HG02943 (cell line): ENCODE measurements around the gene CDH22.

Source experiments
- ATAC-seq: cut with Tn5 transposase; IDR thresholded peaks from one replicate; pipeline ENCODE4 v1.9.1; 2021; ENCODE audit warnings: mild to moderate bottlenecking, low read depth, moderate library complexity; ENCODE audit not compliant: unreplicated experiment

CDH22 gene

DNA sequence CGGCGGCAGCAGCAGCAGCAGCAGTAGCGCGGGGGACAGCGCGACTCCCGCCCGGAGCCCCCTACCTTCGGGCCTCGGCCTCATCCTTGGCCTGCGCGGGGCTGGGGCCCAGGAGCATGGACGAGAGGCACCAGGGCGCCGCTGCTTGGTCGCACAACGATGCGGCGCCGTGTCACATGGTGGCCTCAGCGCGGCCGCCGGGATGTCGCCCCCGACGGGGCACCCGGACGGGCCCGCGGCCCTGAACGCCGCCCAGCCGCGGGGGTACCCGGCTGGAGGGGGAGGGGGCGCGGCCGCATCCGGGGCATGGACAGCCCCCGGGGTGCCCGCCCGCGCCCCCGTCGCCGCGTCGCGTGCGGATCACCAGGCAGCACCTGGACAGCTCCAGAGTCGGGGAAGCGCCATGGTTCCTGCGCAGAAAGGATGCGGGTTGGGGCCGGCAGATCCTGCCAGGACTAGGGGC lies 57.1 kb downstream of the CDH22 start:
- ATAC-seq: no peak

DNA sequence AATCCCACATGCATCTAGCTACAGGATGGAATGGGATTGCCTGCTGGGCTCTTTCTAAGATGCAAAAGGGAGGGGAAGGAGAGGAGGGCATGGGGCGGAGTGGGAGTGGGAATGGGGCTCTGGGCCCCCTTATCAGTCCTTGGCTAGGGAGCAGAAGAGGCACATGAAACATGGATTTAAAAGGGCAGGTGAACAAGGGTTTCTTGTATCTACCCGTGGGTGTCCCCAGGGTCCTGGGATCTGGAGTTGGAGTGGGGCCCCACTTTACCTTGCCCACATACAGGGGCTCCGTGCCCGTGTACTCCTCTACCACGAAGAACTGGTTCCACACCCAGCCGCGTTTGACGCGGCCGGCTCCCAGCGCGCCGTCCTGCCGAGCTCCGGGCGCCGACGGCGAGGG lies 57.5 kb downstream of the CDH22 start:
- ATAC-seq: no peak

DNA sequence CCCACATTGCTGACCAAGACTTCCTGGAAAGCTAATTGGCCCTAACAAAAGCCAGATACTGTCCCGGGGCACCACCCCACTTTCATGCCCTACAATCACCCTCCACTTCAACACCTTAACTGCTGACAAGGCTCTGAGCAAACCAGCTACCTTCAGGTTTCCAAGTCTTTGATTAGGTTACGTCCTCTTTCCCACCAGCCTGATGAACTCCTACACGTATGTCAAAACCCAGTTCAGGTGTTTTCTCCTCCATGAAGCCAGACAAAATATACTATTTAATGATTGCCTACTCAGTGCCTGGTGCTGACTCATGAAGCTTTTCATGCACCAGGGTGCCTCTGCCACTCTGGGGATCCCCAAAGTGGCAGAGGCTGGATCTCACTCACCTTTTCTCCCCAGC lies 58.6 kb downstream of the CDH22 start:
- no peak for ATAC-seq

DNA sequence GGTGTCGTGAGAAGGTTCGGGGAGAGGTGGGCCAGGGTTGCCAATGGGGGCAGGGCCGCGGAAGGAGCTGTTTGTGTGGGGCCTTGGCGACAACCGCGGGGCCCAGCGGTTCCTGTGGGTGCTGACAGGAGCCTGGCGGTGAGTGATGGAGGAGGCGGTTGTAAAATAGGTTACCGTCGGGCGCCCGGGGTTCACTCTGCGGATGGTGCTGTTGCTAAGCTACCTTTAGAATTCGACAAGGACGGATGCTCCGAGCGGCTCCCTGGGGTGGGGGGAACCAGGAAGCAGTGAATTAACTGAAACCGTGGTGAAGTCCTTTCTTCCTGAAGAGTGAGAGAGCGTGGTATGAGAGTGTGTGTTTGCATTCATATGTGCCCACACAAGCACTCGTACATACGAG lies 61.7 kb downstream of the CDH22 start:
- no peak for ATAC-seq

DNA sequence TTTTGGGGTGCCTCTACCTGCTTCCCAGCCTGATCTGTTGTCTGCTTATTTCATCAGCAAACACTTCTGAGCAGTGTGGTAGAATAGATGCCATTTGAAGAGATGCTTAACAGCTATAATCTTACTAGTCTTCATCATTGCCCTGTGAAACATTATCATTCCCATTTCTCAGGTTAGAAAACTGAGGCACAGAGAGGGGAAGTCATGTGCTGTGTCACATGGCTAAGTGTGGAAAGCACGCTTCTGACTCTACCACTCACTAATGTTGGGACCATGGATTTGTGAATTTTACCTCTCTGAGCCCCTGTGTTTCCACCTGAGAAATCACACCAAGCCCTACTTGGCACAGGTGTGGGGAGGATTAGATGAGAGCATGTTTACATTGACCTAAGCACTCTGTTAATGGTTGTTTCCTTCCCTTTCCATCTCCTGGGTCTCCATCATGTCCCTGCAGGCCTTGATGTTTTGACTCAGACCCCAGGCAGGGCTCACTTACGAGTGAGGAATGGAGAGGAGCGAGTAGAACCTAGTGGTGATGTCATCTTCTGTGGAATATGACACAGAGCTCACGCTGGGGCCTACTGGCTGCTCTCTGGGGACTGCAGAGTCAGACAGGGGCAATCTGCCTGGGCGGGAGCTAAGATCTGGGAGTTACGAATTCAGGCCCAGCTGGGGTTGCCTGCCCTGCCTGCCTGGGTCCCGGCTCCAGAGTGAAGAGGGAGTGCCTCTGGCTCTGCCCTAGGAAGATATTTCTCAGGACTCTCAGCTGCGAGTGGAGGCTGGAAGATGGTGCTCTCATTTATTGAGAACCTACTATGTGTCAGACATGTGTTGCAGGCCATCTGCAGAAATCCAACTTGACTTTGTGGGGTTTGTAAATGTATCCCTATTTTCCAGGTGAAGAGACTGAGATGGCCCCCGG lies 64.3 kb downstream of the CDH22 start:
- ATAC-seq: no peak

DNA sequence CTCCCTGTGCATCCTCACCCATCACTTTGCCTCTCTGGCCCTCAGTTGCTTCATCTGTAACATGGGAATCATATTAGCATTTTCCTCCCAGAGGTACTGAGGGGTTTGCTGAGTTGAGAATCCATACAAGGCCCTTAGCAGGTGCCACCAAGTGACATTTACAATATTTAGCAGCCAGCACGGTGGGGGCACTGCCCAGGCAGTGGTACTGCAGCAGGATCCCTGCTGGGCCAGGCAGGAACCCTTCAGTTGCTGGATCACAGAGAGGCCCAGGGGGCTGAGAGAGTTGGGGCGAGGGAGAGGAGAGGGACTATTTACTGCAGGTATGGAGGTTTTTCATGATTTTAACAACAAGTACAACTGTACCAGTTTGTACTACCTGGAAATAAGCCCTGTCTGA lies 65.9 kb downstream of the CDH22 start:
- ATAC-seq: no peak

DNA sequence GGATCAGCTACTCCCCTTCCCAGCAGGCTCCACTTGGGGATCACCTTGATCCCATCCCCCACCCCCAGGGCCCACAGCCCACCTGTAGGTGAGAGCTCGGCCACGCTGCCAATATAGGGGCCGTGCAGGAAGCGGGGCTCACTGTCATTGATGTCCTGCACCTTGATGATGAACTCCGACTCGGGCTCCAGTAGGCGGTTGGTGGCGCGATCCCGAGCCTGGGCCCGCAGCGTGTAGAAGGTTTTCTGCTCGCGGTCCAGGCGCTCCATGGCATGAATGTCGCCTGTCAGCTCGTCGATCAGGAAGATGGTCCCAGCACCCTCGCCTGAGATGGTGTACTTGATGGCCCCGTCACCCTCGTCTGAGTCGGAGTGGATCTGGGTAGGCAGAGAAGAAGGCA lies 67.4 kb downstream of the CDH22 start:
- ATAC-seq: no peak

DNA sequence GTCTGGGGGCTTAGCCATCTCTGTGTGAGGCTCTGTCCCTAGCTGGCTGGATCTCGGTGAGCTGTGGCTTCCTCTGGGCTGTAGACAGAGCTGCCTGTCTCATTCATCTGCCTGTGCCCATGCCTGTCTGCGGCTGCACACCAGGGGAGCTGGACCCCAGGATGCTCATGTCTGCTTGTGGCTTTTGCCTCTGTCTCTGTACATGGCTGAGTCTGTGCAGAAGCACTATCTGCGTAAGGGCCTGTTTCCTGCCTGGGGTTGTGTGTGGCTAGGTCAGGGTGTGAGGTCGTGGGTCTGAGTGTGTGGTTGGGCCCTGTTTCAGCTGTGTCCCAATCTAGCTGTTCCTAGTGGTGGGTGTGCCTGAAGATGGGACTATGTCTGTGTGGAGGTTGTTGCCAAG lies 68.2 kb downstream of the CDH22 start:
- no peak for ATAC-seq

DNA sequence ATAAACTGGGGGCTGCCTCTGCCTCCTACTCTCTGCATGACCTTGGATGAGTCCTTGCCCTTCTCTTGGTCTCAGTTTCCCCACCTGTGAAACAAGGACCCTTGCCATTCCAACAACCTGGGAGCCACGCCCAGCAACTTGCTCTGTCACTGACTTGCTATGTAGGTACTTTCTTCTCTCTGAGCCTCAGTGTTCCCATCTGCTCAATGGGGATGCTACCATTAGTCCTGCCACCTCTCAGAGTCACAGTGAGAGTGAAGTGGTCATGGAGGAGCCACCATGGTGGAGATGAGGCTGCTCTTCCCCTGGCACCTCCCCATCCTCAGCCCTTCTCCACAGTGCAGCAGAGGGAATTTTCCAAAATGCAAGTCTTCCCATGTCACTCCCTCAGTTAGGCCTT lies 70.6 kb downstream of the CDH22 start:
- ATAC-seq: no peak

DNA sequence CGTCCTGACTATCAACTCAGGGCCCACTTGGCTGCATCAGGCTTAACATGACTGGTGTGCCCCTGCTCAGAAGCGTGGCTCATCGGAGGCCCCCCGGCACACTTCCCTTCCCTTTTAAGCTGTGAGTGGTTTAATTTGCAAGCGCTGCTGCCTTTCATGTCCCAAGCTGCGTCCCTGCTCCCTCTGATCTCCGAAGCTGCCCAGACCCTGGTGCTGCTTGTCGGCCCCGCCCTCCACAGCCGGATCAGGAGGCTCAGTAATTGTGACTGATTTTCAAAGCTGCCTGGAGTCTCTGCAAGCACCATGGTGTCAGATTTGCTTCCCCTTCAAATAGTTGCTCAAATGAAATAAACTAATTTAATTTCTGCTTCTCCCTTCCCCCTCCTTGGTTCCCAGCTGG lies 71.1 kb downstream of the CDH22 start:
- ATAC-seq: no peak

DNA sequence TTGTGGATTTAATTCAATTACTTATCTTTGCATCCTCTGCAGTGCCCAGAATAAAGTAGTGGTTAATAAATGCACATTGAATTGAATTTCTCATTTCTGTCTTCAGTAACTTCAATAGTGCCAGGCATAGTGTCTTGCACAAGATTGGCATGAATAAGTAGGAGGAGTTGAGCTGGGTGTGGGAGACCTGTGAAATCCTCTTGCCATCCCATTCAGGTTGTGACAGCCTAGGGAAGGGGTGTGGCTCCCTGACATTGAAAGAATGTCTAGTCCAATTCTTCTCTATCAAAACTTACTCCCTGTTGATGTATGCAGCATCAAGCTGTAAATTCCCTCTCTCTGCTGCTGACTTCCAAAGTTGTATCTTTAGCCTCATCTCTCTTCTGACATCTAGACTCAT lies 73.2 kb downstream of the CDH22 start:
- no peak for ATAC-seq

DNA sequence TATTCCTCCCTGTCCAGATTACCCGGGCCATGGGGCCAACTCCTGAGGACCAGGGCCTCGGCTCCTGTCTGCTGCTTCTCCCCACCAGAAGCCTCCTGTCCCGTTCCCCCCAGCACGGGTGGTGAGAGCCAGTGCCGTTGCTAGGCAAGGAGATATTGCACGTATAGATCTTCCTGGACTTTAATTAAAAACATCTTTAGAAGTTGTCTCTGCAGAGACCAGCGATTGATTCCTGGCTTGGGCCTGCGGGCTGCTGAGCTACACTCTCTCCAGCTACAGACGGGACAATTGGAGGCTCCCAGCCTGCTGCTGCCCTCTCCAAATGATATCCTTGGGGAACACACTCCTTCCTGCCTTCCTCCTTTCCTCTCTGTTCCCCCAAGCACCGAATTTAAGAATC lies 74.6 kb downstream of the CDH22 start:
- no peak for ATAC-seq

DNA sequence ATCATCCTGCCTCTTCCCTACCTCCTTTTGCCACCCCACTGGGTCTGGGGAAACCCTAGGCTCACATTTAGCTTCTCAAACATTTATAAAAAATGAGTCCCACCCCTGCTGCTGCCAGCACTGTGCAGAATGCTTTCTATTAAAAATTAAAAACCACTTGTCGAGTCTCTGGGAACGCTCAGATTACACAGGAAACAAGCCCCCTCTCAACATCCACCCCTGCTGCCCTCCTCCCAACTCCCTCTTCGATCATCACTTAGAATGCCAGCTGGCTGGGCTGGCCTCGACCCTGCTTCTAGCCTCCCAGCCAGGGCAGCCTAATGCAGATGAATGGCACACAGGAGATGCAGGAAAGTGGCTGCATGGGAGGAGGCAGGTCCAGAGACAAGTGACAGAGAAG lies 75.8 kb downstream of the CDH22 start:
- ATAC-seq: no peak

DNA sequence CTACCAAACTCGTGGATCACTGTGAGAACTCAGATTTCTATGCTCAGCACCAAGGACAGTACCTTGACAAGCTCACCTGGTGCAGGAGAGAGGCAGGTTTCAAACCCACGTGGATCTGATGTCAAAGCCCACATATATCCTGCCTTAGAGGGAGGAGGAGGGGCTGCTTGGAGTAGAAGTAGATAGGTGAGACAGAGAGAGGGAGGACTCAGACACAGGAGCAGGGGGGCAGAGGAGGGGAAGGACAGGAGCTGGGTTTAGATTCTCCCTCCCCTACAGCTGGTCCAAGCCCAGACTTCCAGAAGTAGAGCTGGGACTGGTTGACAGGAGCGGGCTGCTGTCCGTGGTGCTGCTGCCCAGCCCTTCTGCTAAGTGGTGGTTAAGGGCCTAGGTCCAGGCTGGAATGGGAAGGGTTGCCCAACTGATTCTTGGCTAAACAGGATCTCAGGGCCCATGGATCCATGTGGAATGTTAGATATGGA lies 77.5 kb downstream of the CDH22 start:
- ATAC-seq: no peak

DNA sequence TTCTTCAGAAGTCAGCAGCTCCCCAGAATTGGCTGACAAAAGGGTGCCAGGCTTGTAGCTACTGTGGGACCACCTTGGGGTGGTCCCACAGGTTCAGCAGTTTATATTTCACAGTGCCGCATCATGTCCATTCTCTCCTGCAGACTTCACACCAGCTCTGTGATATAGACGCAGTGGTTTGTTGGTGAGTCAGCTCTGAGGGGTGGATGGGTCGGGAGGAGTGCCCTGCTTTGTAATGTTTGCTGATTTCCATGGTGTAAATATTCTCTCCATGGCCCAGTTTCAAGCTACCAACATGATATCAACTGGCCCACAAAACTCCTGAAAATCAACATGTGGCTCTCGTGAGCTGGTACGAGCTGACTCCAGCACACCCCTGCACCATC lies 78.2 kb downstream of the CDH22 start:
- ATAC-seq: no peak

DNA sequence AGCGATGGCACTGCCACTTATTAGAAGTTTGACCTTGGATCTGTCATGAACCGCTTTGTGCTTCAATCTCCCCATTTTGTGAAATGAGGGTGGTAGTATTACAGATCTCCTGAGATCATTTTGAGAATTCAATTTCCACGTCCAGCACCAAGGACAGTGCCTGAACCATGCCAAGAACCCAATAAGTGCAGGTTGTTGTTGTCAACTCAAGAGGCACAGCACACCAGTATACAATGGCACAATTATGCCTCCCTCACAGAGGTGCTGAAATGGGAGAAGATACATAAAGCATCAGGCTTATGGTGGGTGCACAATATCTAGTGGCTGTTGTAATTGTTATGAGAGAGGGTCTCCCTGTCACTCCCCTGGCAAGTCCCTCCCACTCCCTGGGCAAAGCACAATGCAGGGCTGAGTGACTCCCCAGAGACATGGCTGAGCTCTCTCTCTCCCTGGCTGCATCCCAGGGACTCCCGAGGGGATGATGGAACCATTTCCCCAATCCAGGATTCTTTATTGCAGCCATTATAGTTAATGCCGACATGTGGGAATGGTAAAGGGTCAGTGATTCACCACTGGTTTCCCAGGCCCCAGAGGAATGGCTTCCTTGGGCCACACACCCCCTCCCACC lies 78.7 kb downstream of the CDH22 start:
- ATAC-seq: no peak

DNA sequence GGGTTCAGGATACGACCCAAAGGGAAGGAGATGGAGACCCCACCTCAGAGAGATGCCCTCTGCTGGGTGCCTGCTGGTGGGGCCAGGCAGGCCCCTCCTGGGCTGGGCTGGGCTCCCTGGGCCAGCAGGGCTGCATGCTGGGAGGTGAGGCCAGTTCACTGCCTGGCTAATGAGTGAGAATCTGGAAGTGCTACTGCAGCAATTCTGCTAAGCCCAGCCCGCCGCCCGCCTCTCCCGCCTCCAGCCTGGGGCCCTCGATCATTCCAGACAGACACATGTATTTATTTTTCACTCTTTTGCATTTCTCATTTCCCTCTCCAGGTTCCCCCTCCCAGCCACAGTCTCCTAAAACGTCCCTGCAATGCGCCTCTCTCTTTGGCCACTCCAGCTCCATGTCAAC lies 79.6 kb downstream of the CDH22 start:
- no peak for ATAC-seq

DNA sequence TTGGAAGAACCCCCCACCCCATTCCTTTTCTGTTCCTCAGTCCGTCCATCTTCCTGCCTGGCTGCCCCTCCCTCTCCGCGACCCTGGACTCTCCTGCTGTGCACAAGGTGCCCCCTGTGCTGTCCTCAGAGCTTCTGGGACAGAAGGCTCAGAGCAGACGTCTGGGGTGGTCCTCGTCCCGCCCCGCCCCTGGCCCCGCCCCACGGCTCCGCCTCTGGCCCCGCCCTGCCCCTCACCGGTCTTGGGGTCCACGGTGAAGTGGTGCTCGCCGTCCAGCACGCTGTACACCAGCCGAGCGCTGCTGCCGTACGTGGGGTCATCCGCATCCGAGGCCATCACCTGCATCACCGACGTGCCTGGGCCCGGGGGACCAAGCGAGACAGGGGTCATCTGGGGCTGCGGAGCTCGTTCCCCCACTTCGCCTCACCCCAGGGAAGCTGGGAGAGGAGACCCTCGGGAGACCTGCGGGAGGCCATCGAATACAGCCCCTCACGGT lies 81.0 kb downstream of the CDH22 start:
- ATAC-seq: no peak

DNA sequence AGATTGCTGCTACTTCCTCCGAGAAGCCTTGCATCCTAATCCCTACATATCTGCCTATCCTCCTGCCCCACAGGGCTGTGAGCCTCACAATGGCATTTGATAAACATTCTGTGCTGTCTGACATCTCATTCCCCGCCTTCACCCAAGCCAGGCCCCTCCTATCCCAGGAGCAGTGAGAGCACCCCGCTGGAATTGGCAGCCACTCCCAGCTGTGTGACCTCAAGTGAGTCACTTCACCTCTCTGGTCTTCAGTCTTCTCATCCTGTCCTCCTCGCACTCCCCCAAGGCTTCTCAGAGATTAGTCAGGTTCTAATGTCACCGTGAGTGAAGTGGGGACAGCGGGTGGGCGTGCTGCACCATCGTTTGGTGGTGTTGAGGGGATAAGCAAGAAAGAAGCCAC lies 81.7 kb downstream of the CDH22 start:
- no peak for ATAC-seq

DNA sequence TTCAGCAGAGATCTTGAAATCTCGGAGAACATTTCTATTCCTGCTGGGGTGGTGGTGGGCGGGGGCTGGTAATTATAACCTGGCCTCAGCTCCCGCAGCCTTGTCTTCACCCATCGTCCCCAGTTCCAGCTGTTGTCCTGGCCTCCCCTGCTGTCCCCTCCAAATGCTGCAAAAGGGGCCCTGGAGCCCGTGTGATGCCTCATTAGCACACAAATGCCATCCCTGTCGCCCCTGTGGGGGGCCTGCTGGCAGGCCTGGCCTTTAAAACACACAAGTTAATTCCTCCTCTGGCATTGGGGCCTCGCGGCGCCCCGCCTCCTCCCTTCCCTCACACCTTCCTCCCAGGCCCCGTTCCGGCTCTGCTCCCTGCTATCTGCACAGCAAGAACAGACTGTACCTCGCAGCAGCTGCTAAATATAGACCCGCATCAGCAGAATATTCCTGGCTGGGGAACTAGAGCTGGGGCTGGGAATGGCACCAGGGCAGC lies 85.7 kb downstream of the CDH22 start:
- no peak for ATAC-seq

DNA sequence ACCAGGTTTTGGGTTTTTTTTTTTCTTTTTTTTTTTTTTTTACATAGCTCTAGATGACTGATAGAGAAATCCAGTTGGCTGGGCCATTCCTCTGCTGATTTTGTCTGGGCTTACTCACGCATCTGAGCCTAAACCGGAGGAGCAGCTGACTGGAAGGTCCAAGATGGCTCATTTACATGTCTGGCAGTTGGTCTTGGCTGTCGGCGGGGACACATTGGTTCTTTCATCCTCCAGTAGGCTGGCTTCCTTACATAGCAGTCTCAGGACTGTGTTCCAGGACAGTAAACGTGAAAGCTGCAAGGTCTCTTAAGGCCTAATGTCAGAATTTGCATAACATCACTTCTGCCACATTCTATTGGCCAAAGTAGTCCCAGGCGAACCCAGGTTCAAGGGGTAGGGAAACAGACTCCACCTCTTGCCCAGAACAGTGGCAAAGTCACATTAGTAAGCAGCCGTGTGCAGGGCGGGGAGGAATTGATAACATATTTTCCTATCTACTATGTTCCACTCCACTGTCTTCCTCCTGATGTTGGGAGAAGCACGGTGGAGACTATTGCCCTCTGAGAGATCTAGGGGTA lies 87.0 kb downstream of the CDH22 start:
- no peak for ATAC-seq
